Measurements from ENCODE around the gene YPEL5. TPM values are rescaled to one million over a fixed set of nuclear protein-coding genes. Genes with fewer than 3 reads are reported as not detected.
"Not testable (repeated sequence)": the region's sequence is repeated elsewhere in the genome, so short reads cannot be mapped to it uniquely, and the experiment has no call there.

YPEL5 gene
- total RNA-seq (2014; rRNA removed; shearing (Covaris generic); ENCODE audit: low replicate concordance): 37.7 and 75.2 TPM in 2 replicates

GRCh38 chr2:30146337-30147195 lies at the start of gene YPEL5:
Gene YPEL5 (plus strand): TSS chr2:30147007. CDS start chr2:30156652, 9,645 bp downstream.
- Histone ChIP-seq H3K4me3 (peak within 1 kb of the TSS; percentile 100), H3K27me3 (no peaks in the 10 kb centered on the region), H3K36me3 (peaks cover 17% of the 10 kb centered on the region), H3K9me3 (no peaks in the 10 kb centered on the region)
- DNase-seq: peak; percentile 99

GRCh38 chr2:30098266-30099005 lies 48.4 kb upstream of the YPEL5 start:
- DNase-seq: no peak
- no peaks in the 10 kb centered on the region for H3K27me3 ChIP-seq
- no peaks in the 10 kb centered on the region for H3K36me3 ChIP-seq
- no peak overlapping the region for H3K4me3 ChIP-seq
- H3K9me3 ChIP-seq: peaks cover 2% of the 10 kb centered on the region; the same call in 1 of the 2 replicates

GRCh38 chr2:30099366-30099765 lies 47.4 kb upstream of the YPEL5 start:
- not testable (repeated sequence) for H3K4me3 ChIP-seq, H3K27me3 ChIP-seq, DNase-seq, H3K9me3 ChIP-seq, H3K36me3 ChIP-seq

GRCh38 chr2:30100691-30101090 lies 46.1 kb upstream of the YPEL5 start:
- not testable (repeated sequence) for H3K36me3 ChIP-seq

DNA sequence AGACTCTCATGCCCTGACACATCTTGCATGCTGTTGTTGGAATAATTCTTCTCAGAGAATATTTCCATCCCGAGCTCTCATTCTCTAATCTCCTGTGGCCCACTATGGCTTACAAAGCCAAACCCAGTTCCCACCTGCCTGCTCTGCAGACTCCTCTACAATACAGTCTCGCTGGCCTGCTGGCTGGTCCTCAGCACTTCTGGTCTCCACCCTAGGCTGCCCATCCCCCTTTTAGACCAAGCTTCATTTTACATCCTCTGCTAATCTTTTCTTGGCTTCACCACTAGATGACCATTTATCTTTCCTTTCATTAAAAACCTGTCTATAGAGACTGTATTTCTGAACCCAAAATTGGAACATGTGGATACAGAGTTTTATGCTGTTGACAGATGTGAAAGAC lies 42.5 kb upstream of the YPEL5 start:
- no peak for DNase-seq
- Histone ChIP-seq H3K4me3 (no peak overlapping the region), H3K27me3 (no peaks in the 10 kb centered on the region), H3K36me3 (no peaks in the 10 kb centered on the region), H3K9me3 (no peaks in the 10 kb centered on the region)

More at GRCh38 chr2:30100691-30101090, 46.1 kb upstream of the YPEL5 start:
- not testable (repeated sequence) for DNase-seq, H3K4me3 ChIP-seq, H3K9me3 ChIP-seq, H3K27me3 ChIP-seq

- Histone ChIP-seq H3K27me3 (no peaks in the 10 kb centered on the region), H3K36me3 (no peaks in the 10 kb centered on the region), H3K9me3 (no peaks in the 10 kb centered on the region), H3K4me3 (no peak overlapping the region)
- no peak for DNase-seq
Measured at GRCh38 chr2:30105556-30105955, 41.3 kb upstream of the YPEL5 start.

DNA sequence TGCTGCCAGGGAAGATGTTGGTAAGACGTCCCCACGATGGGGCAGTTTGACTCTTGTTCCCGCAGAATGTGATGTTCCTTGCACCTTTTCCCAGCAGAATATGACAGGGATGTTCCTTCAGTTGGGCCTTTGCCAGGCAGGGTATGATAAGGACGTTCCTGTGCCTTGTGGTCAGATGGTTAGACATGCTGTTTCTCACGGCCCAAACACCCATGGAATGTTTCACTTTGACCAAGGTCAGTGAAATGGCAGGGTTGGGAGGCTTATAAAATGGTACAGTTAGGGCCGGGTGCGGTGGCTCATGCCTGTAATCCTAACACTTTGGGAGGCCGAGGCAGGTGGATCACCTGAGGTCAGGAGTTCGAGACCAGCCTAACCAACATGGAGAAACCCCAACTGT lies 40.3 kb upstream of the YPEL5 start:
- Histone ChIP-seq H3K4me3 (no peak overlapping the region), H3K36me3 (no peaks in the 10 kb centered on the region), H3K9me3 (no peaks in the 10 kb centered on the region), H3K27me3 (no peaks in the 10 kb centered on the region)
- no peak for DNase-seq

DNA sequence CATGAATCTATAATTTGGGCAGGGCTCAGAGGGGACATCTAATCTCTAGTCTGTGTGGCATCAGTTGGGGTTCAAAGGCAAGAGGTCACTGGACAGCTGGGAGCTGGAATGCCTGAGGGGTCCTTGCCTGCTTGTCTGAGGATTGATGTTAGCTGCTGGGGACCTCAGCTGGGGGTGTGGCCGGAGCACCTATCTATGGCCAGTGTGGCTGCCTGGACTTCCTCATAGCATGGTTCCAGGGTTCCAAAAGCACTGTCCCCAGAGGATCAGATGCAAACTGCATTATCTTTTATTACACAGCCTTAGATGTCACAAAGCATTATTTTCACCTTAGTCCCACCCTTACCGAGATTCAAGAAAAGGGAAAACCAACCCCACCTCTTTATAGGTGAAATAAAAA lies 38.6 kb upstream of the YPEL5 start:
- Histone ChIP-seq H3K27me3 (no peaks in the 10 kb centered on the region), H3K9me3 (no peaks in the 10 kb centered on the region), H3K36me3 (no peaks in the 10 kb centered on the region), H3K4me3 (no peak overlapping the region)
- DNase-seq: no peak

DNA sequence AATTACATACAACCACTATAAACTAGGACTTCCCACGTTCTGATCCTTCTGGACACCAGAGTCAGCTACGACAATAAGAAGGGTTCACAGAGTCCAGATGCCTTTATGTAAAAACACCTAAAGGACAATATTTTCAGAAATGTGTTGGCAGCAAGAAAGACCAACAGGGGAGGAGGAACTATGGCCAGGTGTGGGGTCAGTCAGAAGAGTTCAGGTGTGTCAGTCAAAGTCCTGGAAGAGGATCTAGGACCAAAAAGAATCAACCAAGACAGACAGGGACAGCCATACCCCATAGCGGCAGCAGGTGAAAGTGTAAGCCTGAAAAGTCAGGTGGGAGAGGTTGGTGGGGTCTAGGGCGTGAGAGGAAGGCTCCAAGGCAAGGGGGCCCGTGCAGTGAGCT lies 38.0 kb upstream of the YPEL5 start:
- no peak overlapping the region for H3K4me3 ChIP-seq
- H3K36me3 ChIP-seq: no peaks in the 10 kb centered on the region
- no peak for DNase-seq
- no peaks in the 10 kb centered on the region for H3K9me3 ChIP-seq
- H3K27me3 ChIP-seq: no peaks in the 10 kb centered on the region

GRCh38 chr2:30109856-30110255 lies 37.0 kb upstream of the YPEL5 start:
- DNase-seq: peak; percentile 17
- Histone ChIP-seq H3K27me3 (no peaks in the 10 kb centered on the region), H3K36me3 (no peaks in the 10 kb centered on the region), H3K4me3 (no peak overlapping the region), H3K9me3 (no peaks in the 10 kb centered on the region)

GRCh38 chr2:30110773-30111172 lies 36.0 kb upstream of the YPEL5 start:
- Histone ChIP-seq H3K36me3 (no peaks in the 10 kb centered on the region), H3K4me3 (no peak overlapping the region), H3K27me3 (no peaks in the 10 kb centered on the region), H3K9me3 (no peaks in the 10 kb centered on the region)
- DNase-seq: peak; percentile 48

GRCh38 chr2:30111186-30111585 lies 35.6 kb upstream of the YPEL5 start:
- H3K9me3 ChIP-seq, H3K4me3 ChIP-seq, H3K36me3 ChIP-seq, H3K27me3 ChIP-seq, DNase-seq: not testable (repeated sequence)

GRCh38 chr2:30112561-30112960 lies 34.2 kb upstream of the YPEL5 start:
- Histone ChIP-seq H3K27me3 (no peaks in the 10 kb centered on the region), H3K9me3 (no peaks in the 10 kb centered on the region), H3K36me3 (no peaks in the 10 kb centered on the region), H3K4me3 (no peak overlapping the region)
- no peak for DNase-seq

- peak; percentile 91 for DNase-seq
- H3K27me3 ChIP-seq: no peaks in the 10 kb centered on the region
- no peak overlapping the region for H3K4me3 ChIP-seq
- H3K9me3 ChIP-seq: no peaks in the 10 kb centered on the region
- H3K36me3 ChIP-seq: no peaks in the 10 kb centered on the region
Measured at GRCh38 chr2:30113617-30114293, 33.1 kb upstream of the YPEL5 start.

- Histone ChIP-seq H3K36me3 (no peaks in the 10 kb centered on the region), H3K4me3 (no peak overlapping the region), H3K9me3 (no peaks in the 10 kb centered on the region), H3K27me3 (no peaks in the 10 kb centered on the region)
- DNase-seq: peak; percentile 87
Measured at GRCh38 chr2:30115141-30115980, 31.4 kb upstream of the YPEL5 start.

DNA sequence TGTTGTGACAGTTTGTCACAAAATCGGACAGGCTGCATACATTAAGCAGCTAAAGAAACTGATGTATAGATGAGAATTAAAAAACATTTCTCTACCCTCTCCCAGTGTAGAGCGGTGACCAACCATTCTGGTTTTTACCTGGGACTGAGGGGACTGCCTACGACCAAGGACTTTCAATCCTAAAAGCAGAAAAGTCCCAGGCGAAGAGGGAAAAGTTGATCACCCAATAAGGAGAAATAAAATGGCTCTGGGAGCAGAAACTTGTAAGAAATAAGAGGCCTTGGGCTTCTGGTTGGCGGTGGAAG lies 30.9 kb upstream of the YPEL5 start:
- Histone ChIP-seq H3K36me3 (no peaks in the 10 kb centered on the region), H3K27me3 (no peaks in the 10 kb centered on the region), H3K4me3 (no peak overlapping the region), H3K9me3 (no peaks in the 10 kb centered on the region)
- no peak for DNase-seq

All from MG63 (cell line).